ENCODE measurements around the gene ITGB1BP2. TPM values are rescaled to one million over a fixed set of nuclear protein-coding genes. Genes with fewer than 3 reads are reported as not detected.

ITGB1BP2 gene
- total and polyA plus RNA-seq, 2 of the 13 experiments (the other 11 are each of a cell fraction or from before 2014, with no cell fraction given): 0.90 to 2.2 TPM

GRCh38 chrX:71253253-71254091 lies 48.1 kb upstream of the ITGB1BP2 start (continued):
- TF ChIP-seq PATZ1 (CRISPR knock-in tag; IDR thresholded peaks at IDR 0.05) (peak; percentile 53; the same call in 1 of the 2 replicates), FOSL1 (CRISPR knock-in tag; IDR thresholded peaks at IDR 0.05; ENCODE audit: borderline replicate concordance) (no peak), CREB1 (IDR thresholded peaks at IDR 0.05) (no peak), CREB1 (CRISPR knock-in tag; IDR thresholded peaks at IDR 0.05) (no peak), SRSF1 (optimal IDR thresholded peaks at IDR 0.05; ENCODE audit: low read depth, low read length) (no peak), ARNT2 (CRISPR knock-in tag; IDR thresholded peaks at IDR 0.05; ENCODE audit: low read depth) (no peak), SMYD3 (CRISPR knock-in tag; IDR thresholded peaks at IDR 0.05) (no peak), ZFP36L1 (CRISPR knock-in tag; IDR thresholded peaks at IDR 0.05) (no peak), HNRNPL (IDR thresholded peaks at IDR 0.05; ENCODE audit: low read depth, low read length) (no peak), PITX1 (CRISPR knock-in tag; IDR thresholded peaks at IDR 0.05) (no peak), HMGXB4 (CRISPR knock-in tag; IDR thresholded peaks at IDR 0.05; ENCODE audit: borderline replicate concordance in 1 of 2, low read depth in 1 of 2) (peak; percentile 16 to 25; a peak in 1 of 4 replicates), TGIF2 (CRISPR knock-in tag; IDR thresholded peaks at IDR 0.05) (no peak), THAP9 (CRISPR knock-in tag; IDR thresholded peaks at IDR 0.05; ENCODE audit: borderline replicate concordance) (no peak), ZNF777 (CRISPR knock-in tag; IDR thresholded peaks at IDR 0.05) (no peak), ZBTB33 (CRISPR knock-in tag; IDR thresholded peaks at IDR 0.05) (no peak), NPAS2 (CRISPR knock-in tag; IDR thresholded peaks at IDR 0.05; ENCODE audit: borderline replicate concordance) (no peak), SIN3B (IDR thresholded peaks at IDR 0.05; ENCODE audit: low read length) (no peak), SAP130 (CRISPR knock-in tag; IDR thresholded peaks at IDR 0.05; ENCODE audit: low read depth) (peak; percentile 14; the same call in 1 of the 2 replicates)
